IPS-NIHi7 (cell line): Measurements from ENCODE around the gene DENND10.
A peak's percentile ranks its signal among the peaks of the same experiment; 100 is the strongest.
"Not testable (repeated sequence)": the region's sequence is repeated elsewhere in the genome, so short reads cannot be mapped to it uniquely, and the experiment has no call there.

Experiments used
- DNase-seq: peaks from one replicate; pipeline ENCODE4 v3.0.0; 2012; ENCODE audit warnings: mixed read lengths; ENCODE audit errors: extremely low spot score

Gene DENND10

DNA sequence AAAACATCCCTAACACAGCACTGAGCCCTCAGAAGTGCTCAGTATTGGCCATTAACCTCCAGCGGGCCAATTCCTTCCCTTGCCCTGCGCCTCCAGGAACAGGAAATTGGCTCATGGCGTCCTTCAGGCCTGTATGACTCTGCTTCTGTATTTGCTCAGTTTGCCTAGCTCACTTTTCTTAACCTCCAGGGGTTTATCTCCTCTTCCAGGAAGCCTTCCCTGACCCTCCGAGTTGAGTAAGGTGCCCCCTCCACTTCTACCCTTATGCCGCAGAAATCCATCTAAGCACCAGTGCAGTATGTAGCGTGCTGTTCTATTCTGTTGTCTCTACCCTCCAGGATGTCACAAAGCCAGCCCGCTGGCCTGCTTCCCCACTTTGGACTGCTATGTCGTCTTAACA, 62.7 kb downstream of the DENND10 start:
- no peak for DNase-seq

DNA sequence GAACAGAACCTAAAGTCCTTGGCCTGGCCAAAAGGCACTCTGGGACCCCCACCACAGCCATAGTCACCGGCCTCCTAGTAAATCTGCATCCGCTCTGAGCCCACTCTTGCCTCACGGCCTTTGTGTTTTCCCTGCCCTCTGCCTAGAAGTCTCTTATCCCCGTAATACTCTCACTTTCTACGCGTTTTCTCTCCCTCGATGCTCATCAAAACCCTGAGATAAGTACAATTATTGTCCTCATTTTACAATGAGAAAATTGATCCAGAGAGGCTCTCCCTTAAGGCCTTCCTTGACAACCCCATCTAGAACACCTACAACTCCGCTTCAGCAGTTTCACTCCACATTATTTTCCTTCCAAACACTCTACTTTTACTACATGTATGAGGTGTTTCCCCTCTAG, 63.1 kb downstream of the DENND10 start:
- DNase-seq = no peak

DNA sequence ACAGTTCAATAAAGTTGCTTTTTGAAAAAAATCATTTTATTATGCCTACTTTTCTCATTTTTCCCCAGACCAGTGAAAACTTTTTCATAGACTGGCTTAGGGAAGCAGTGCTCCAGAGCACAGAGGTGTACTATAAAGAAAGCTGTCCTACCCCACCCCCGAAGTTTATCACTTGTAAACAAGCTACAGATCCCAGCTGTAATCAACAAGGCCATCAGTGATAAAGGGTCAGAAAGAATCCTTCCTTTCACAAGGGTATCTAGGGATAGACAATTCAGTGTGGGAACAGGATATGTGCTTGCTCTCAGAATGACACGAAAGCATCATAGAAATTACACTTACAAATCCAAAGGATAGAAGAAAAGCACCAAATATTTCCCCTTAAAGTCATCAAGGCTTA, 70.2 kb downstream of the DENND10 start:
- no peak for DNase-seq

DNA sequence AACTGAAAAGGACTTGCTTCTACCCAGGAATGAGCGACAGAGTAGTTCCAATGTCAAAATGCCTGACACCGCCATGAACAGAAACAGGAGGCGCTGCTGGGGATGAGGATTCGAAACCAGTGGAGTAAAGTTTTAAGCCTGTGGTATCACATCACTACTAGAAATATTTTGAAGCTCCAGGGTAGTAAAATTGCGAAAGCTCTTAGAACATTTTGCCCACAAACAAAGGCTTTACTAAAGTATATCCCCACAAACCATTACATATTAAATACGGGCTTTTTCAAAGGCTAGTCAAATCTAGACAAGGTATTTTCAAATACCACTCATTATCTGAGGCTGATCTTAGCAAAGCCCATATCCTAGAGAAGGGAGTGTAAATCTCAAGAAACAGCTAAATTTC, 72.3 kb downstream of the DENND10 start:
- no peak for DNase-seq

DNA sequence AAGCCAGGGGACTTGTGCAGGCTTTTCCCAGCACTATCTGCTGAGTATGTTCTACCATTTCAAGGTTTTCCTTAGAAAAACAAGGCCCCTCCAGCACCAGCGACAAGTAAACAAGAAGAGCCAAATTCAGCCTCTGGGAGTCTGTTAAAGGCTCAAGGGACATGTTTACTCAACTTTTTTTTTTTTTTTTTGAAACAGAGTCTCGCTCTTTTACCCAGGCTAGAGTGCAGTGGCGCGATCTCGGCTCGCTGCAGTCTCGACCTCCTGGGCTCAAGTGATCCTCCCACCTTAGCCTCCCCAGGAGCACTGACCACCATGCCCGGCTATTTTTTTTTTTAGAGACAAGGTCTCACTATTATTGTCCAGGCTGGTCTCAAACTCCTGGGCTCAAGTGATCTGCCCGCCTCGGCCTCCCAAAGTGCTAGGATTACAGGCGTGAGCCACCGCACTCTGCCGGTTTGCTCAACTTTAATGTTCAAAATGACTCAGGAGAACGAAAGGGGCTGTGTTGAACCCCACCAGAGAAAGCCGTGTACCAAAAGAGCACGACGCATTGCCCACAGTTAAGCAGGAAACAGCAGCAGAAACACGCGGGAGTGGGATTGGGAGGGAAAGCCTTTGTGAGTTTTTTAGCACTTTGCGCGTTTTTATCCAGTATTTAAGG, 73.9 kb downstream of the DENND10 start:
- no peak for DNase-seq

DNA sequence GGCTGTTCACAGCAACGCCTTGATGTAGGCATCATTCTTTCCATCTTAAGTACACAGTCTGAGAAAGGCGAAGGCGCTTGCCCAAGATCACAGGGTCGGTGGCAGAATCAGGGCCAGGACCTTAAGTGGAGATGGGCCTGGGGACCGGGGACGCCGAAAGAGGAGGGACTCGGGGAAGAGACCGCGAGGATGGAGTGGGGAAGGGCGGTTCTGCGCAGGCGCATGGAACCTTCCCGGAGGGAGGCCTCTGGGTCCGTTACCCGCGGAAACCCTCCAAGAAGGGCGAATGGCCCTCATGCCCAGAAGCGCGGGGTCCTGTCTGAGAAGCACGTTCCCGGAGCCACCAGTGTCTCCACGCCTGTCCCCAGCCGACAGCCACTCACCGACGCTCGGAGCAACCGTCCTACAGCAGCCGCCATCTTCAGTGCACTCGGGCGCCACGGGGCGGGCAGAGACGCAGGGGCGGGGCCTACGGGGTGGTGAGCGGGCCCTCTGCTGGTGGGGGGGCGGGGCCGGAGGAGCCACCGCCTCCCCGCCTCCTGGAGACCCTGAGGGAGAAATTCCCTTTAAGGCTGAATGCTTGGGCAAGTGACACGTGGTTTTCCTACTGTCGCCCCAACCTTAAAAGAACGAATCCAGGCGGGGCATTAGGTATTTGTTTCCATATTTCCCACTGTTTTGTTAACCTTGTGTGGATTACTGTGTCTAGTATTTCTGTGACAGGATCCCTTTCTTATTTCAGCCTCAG, 74.6 kb downstream of the DENND10 start, which contains the start of gene PRDX3:
TSS of gene PRDX3 (minus strand) at position 441 of the 748 bp plus-strand sequence. CDS start at position 419, 22 bp downstream.
- peak; percentile 95 for DNase-seq

DNA sequence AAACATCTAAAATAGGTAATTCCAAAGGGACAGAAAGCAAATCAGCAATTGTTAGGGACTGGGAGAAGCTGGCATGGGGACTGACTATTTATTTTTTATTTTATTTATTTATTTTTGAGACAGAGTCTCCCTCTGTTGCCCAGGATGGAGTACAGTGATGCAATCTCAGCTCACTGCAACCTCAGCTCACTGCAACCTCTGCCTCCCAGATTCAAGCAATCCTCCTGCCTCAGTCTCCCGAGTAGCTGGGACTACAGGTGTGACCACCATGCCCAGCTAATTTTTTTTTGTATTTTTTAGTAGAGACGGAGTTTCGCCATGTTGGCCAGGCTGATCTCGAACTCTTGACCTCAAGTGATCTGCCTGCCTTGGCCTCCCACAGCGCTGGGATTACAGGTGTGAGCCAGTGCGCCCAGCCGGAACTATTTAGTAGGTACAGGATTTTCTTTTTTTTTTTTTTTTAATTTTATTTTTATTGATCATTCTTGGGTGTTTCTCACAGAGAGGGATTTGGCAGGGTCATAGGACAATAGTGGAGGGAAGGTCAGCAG, 77.0 kb downstream of the DENND10 start:
- not testable (repeated sequence) for DNase-seq

DNA sequence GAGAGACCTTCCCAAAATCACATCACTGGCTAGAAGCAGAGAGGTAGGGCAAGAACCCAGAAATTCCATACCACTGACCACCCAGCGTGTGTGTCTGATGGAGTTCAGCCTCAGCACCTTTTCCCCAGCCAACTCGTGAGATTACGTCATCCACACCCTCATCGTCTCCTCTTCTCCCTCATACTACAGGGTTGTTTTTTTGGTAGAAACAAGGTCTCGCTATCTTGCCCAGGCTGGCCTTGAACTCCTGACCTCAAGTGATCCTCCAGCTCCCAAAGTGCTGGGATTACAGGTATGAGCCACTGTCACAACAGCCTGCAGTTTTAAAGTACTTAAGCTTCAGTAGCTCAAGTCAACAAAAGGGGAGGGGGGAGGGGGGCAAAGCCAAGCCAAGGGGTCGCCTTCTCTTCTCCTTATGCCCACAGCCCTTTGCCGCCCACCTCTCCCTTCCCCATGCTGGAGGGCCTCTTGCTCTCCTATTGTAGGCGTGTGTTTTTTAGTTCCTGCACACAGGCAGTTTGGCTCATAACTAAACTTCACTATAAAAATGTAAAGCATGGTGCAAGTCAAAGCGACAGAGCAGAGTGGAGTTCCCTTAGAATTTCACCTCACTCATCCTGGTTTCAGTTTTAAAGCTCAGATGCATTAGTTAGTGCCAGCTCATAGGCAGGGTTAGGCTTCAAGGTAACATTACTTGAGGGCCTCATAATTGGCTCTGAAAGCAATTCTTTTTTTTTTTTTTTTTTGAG, 79.9 kb downstream of the DENND10 start:
- DNase-seq = no peak
